Fibroblast of mammary gland (primary cell): ENCODE data around the gene SMOC2.
"Not testable (repeated sequence)": the region's sequence is repeated elsewhere in the genome, so short reads cannot be mapped to it uniquely, and the experiment has no call there.

Source experiments
- DNase-seq: peaks from one replicate; pipeline ENCODE4 v3.0.0-alpha.2; 2010; ENCODE audit warnings: low read depth
- H3K4me3 ChIP-seq: 2 replicates; pipeline ENCODE4 v1.5.1; 2011; ENCODE audit warnings: low read depth, mild to moderate bottlenecking, low read length, moderate library complexity; ENCODE audit not compliant: control insufficient read depth
- TF ChIP-seq, protein P1 (sequence below): conservative IDR thresholded peaks from 2 replicates; pipeline ENCODE4 v1.5.1; 2011; ENCODE audit warnings: low read depth, low read length, inconsistent platforms; ENCODE audit not compliant: control insufficient read depth, insufficient read depth

Gene SMOC2

DNA sequence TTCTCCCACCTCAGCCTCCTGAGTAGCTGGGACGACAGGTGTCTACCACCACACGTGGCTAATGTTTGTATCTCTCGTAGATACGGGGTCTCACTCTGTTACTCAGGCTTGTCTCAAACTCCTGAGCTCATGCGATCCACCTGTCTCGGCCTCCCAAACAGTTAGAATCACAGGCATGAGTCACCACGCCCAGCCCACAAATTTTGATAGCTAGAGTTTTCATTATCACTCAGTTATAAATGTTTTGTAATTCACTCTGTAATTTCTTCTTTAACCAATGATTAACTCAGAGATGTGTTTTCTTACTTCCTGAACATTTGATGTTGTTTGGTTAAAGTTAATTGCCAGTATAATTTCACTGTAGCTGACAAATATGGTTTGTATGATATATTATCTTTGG is 249.3 kb downstream of the SMOC2 start:
- TF ChIP-seq, protein P1, sequence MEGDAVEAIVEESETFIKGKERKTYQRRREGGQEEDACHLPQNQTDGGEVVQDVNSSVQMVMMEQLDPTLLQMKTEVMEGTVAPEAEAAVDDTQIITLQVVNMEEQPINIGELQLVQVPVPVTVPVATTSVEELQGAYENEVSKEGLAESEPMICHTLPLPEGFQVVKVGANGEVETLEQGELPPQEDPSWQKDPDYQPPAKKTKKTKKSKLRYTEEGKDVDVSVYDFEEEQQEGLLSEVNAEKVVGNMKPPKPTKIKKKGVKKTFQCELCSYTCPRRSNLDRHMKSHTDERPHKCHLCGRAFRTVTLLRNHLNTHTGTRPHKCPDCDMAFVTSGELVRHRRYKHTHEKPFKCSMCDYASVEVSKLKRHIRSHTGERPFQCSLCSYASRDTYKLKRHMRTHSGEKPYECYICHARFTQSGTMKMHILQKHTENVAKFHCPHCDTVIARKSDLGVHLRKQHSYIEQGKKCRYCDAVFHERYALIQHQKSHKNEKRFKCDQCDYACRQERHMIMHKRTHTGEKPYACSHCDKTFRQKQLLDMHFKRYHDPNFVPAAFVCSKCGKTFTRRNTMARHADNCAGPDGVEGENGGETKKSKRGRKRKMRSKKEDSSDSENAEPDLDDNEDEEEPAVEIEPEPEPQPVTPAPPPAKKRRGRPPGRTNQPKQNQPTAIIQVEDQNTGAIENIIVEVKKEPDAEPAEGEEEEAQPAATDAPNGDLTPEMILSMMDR: no peak
- DNase-seq: no peak

DNA sequence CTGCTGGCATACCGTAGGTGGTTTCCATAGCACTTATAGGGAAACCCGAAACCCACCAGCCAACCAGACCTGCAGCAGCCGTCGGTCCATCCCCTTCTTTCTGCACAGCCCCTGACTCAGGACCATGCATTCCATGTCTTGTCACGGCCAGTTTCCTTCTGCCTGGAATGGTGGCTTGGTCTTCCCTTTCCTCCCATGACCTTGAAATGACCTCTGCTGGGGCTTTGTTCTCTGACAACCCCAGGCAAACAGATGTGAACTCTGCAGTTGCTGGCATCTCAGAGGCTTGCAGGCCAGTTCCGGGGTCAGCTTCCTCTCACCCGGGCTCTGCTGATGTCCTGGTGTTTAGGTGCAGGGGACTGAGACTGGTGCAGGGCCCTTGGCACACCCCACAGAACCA is 250.8 kb downstream of the SMOC2 start:
- no peak overlapping the region for H3K4me3 ChIP-seq
- no peak for DNase-seq
- TF ChIP-seq, protein P1: no peak

More for the DNA sequence above, 249.3 kb downstream of the SMOC2 start:
- no peak overlapping the region for H3K4me3 ChIP-seq

DNA sequence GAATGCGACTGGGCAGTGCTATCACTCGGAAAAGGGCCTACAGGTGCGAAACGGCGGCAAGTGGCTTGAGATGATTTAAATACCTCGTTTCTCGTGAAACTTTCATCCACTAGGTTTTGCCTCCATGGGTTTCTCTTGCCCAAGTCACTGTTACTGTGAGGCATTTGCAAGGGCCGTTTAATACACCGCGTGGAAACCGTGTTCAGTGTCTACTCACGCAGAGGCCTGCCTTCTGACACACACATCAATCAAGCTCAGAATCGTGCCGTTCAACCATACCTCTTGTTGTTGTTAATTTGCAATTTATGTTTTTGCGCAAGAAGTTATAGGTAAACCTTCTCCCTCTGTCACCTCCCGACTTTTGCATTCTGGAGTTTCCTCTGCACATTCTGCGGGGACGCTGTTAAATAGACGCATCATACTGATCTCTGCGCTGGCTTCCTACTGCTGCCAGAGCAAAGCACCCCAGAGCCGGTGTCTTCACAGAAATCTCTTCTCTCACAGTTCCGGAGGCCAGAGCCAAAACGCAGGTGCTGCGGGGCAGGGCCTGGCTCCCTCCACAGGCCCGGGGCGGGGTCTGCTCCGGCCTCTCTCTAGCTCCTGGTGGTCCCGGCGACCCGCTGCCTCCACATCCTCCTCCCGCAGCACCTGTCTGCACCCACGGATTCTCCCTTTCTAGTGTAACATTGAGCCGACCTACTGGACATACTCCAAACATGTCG is 251.4 kb downstream of the SMOC2 start:
- TF ChIP-seq, protein P1: no peak
- no peak overlapping the region for H3K4me3 ChIP-seq

DNA sequence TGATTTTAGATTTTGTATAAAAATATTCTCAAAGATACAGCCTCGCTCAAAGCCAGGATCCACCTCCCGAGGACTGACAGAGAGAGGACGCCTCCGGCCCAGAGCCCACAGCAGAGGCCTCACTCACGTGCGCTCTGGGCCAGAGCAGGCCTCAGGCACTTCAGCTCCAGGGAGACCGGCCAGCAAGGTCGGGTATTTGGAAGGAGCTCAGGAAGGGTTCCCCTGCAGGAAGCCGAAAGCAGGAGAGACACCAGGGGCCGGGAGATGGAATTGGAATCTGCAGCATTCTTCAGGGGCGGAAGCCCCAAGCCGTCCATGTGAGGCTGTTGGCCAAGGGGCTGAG is 251.9 kb downstream of the SMOC2 start:
- H3K4me3 ChIP-seq, DNase-seq: not testable (repeated sequence)

More for the DNA sequence above, 251.4 kb downstream of the SMOC2 start:
- DNase-seq: no peak

DNA sequence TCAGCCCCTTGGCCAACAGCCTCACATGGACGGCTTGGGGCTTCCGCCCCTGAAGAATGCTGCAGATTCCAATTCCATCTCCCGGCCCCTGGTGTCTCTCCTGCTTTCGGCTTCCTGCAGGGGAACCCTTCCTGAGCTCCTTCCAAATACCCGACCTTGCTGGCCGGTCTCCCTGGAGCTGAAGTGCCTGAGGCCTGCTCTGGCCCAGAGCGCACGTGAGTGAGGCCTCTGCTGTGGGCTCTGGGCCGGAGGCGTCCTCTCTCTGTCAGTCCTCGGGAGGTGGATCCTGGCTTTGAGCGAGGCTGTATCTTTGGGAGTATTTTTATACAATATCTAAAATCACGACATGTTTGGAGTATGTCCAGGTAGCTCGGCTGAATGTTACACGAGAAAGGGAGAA is 253.8 kb downstream of the SMOC2 start:
- not testable (repeated sequence) for DNase-seq, H3K4me3 ChIP-seq

DNA sequence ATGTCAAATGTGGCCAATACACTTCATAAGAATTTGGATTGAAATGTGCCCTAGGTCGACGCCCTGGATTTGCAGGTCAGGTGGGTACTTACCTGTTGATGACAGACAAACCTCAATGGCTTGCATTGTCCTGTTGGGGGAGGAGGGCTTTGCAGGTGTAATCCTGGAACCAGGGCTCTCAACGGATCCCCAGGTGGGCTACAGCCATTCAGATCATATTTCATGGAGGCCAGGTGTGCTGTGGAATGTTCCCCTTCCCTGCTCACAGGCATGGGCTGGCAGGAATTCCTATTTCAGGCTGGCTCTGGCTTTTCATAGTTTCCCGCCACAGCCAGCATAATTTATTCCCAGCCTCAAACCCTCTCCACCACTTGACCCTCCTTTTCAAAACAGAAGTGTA is 254.7 kb downstream of the SMOC2 start:
- TF ChIP-seq, protein P1: no peak
- no peak overlapping the region for H3K4me3 ChIP-seq

DNA sequence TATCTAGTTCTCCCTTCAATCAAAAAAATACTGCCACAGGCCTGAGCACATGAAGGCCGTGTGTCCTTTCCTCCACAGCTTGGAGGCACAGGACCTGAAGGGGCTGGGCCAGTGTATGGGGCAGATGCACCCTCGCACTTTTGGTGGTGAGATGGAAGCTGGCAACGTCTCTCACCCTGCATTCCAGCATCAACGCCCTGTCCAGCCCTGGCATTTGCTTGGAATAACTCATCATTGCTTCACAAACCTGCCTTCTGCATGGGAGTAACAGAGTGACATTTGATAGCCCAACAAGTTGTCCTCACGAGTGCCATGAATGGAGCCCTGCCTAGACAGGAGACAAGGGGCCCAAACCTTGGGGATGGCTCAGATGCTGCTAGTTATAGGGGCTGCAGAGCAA is 257.9 kb downstream of the SMOC2 start:
- no peak for DNase-seq
- no peak overlapping the region for H3K4me3 ChIP-seq
- TF ChIP-seq, protein P1: no peak

More for the DNA sequence above, 254.7 kb downstream of the SMOC2 start:
- no peak for DNase-seq
